ENCODE results near the gene ZNF14. TPM values are rescaled to one million over a fixed set of nuclear protein-coding genes. Genes with fewer than 3 reads are reported as not detected.
A peak's percentile ranks its signal among the peaks of the same experiment; 100 is the strongest.

The ZNF14 gene
- total and polyA plus RNA-seq, 2 of the 13 experiments (the other 11 are each of a cell fraction or from before 2014, with no cell fraction given): 1.9 to 6.2 TPM

GRCh38 chr19:19663256-19664120, 69.4 kb downstream of the ZNF14 start, which contains the start of gene ATP13A1 (continued):
- TF ChIP-seq, protein P1, sequence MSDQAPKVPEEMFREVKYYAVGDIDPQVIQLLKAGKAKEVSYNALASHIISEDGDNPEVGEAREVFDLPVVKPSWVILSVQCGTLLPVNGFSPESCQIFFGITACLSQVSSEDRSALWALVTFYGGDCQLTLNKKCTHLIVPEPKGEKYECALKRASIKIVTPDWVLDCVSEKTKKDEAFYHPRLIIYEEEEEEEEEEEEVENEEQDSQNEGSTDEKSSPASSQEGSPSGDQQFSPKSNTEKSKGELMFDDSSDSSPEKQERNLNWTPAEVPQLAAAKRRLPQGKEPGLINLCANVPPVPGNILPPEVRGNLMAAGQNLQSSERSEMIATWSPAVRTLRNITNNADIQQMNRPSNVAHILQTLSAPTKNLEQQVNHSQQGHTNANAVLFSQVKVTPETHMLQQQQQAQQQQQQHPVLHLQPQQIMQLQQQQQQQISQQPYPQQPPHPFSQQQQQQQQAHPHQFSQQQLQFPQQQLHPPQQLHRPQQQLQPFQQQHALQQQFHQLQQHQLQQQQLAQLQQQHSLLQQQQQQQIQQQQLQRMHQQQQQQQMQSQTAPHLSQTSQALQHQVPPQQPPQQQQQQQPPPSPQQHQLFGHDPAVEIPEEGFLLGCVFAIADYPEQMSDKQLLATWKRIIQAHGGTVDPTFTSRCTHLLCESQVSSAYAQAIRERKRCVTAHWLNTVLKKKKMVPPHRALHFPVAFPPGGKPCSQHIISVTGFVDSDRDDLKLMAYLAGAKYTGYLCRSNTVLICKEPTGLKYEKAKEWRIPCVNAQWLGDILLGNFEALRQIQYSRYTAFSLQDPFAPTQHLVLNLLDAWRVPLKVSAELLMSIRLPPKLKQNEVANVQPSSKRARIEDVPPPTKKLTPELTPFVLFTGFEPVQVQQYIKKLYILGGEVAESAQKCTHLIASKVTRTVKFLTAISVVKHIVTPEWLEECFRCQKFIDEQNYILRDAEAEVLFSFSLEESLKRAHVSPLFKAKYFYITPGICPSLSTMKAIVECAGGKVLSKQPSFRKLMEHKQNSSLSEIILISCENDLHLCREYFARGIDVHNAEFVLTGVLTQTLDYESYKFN (CRISPR knock-in tag; conservative IDR thresholded peaks at IDR 0.05): peak; percentile 36; the same call in 1 of the 2 replicates
- TF ChIP-seq, protein P2, sequence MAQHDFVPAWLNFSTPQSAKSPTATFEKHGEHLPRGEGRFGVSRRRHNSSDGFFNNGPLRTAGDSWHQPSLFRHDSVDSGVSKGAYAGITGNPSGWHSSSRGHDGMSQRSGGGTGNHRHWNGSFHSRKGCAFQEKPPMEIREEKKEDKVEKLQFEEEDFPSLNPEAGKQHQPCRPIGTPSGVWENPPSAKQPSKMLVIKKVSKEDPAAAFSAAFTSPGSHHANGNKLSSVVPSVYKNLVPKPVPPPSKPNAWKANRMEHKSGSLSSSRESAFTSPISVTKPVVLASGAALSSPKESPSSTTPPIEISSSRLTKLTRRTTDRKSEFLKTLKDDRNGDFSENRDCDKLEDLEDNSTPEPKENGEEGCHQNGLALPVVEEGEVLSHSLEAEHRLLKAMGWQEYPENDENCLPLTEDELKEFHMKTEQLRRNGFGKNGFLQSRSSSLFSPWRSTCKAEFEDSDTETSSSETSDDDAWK (CRISPR knock-in tag; IDR thresholded peaks at IDR 0.05): no peak
- TF ChIP-seq ZKSCAN1 (IDR thresholded peaks at IDR 0.05; ENCODE audit: low read length) (0 out of 2 replicates have a peak, but pooled peaks have one; percentile 39), RXRB (CRISPR knock-in tag; IDR thresholded peaks at IDR 0.05; ENCODE audit: borderline replicate concordance) (0 out of 2 replicates have a peak, but pooled peaks have one; percentile 12), NONO (IDR thresholded peaks at IDR 0.05) (no peak), NONO (CRISPR knock-in tag; conservative IDR thresholded peaks at IDR 0.05) (peak; percentile 32; the same call in 1 of the 2 replicates), NCOA2 (CRISPR knock-in tag; IDR thresholded peaks at IDR 0.05) (no peak), RBFOX2 (IDR thresholded peaks at IDR 0.05; ENCODE audit: low read depth, low read length) (peak; percentile 94), ZFX (CRISPR knock-in tag; IDR thresholded peaks at IDR 0.05; ENCODE audit: low read depth) (peak; percentile 82), SP1 (IDR thresholded peaks at IDR 0.05) (no peak), SP1 (CRISPR knock-in tag; IDR thresholded peaks at IDR 0.05) (peak; percentile 19; the same call in 1 of the 2 replicates), CEBPG (CRISPR knock-in tag; IDR thresholded peaks at IDR 0.05) (no peak), ADNP (CRISPR knock-in tag; IDR thresholded peaks at IDR 0.05) (no peak), ZNF124 (CRISPR knock-in tag; IDR thresholded peaks at IDR 0.05) (peak; percentile 65; the same call in 1 of the 2 replicates), HNF4A (CRISPR knock-in tag; IDR thresholded peaks at IDR 0.05) (0 out of 2 replicates have a peak, but pooled peaks have one; percentile 21), DNMT1 (CRISPR knock-in tag; IDR thresholded peaks at IDR 0.05) (0 out of 2 replicates have a peak, but pooled peaks have one; percentile 9), DDIT3 (CRISPR knock-in tag; IDR thresholded peaks at IDR 0.05) (no peak), MED1 (CRISPR knock-in tag; IDR thresholded peaks at IDR 0.05) (peak; percentile 67; the same call in 1 of the 2 replicates), FOXA3 (CRISPR knock-in tag; IDR thresholded peaks at IDR 0.05) (peak; percentile 25), HNRNPLL (IDR thresholded peaks at IDR 0.05; ENCODE audit: low read depth, low read length, poor library complexity, severe bottlenecking) (peak; percentile 46), SALL2 (CRISPR knock-in tag; IDR thresholded peaks at IDR 0.05) (no peak)
